ENCODE data around the gene PLPPR1. TPM values are rescaled to one million over a fixed set of nuclear protein-coding genes. Genes with fewer than 3 reads are reported as not detected.

PLPPR1 gene
- total and polyA plus RNA-seq, 12 donors: 0.08 to 19.7 (median 0.20) TPM; not detected in 7

DNA sequence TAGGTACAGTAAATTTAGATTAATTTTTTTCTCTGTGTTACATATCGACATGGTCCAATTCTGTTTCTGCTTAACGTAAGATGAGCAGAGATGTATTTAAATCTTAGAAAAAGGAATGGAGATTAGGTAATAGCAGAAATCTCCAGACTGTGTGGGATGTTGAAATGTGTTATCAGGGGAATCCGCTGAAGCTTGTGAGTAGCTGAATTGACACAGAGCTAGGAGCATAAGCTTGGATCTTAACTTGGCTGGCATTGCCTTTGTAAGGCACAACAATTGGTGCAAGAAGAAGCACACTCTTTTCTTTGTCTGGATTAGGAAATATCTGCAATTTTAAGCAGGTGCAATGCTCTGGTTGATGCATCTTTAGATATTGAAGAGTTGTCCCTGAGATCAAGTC is 53.1 kb downstream of the PLPPR1 start:
- Histone ChIP-seq H3K27me3 (no peaks in the 10 kb centered on the region), H3K36me3 (replicated peaks in 1 of 2) (no peaks in the 10 kb centered on the region), H3K27ac (no peak overlapping the region), H3K4me1 (replicated peaks in 1 of 2) (no peaks in the 10 kb centered on the region), H3K9me3 (replicated peaks in 1 of 3) (no peaks in the 10 kb centered on the region), H3K4me3 (no peak overlapping the region)
- intact Hi-C loops (cut with DNase I): no loop called here
- 74 to 87% (median 80%) methylated on average over 3 of the region's 3 CpGs for WGBS, 4 donors
- no peak for DNase-seq
- no peak for TF ChIP-seq POLR2A (IDR thresholded peaks at IDR 0.05)
- TF ChIP-seq, protein P1, sequence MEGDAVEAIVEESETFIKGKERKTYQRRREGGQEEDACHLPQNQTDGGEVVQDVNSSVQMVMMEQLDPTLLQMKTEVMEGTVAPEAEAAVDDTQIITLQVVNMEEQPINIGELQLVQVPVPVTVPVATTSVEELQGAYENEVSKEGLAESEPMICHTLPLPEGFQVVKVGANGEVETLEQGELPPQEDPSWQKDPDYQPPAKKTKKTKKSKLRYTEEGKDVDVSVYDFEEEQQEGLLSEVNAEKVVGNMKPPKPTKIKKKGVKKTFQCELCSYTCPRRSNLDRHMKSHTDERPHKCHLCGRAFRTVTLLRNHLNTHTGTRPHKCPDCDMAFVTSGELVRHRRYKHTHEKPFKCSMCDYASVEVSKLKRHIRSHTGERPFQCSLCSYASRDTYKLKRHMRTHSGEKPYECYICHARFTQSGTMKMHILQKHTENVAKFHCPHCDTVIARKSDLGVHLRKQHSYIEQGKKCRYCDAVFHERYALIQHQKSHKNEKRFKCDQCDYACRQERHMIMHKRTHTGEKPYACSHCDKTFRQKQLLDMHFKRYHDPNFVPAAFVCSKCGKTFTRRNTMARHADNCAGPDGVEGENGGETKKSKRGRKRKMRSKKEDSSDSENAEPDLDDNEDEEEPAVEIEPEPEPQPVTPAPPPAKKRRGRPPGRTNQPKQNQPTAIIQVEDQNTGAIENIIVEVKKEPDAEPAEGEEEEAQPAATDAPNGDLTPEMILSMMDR (IDR thresholded peaks at IDR 0.05): no peak

DNA sequence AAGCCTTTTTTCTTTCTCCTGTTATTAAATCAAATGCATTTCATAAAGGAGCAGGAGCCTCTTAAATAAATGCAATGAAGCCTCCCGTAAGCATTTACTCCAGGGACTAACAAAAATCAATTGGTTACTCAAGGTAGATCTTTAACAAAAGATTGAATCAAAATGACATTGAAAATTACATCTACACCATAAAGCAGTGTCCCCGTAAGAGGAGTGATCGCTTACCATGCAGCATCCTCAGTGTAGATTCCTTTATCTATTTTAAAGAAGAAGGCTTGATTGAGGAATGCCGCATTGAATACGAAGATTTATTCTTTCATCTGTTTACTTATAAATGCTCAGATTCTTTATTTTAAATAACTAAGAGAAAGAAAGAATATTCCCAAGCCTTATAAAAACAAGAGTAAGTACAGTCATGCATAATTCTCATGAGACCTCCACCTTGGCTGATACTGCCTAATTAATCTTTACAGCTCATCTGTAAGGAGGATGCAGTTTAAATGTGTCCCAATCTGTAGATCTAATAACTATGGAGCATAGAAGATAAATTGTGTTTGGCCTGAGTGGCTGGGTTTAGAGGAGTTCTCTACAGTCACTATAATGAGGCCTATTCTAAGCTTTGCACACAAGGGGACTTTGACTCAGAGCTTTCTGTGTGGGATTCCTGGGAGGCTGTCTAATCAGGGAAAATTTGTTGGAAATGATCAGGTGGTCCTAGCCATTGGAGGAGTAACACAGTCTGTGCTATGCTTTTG is 55.1 kb downstream of the PLPPR1 start:
- Histone ChIP-seq H3K27ac (no peak overlapping the region), H3K36me3 (replicated peaks in 1 of 2) (no peaks in the 10 kb centered on the region), H3K4me3 (no peak overlapping the region), H3K9me3 (replicated peaks in 1 of 3) (no peaks in the 10 kb centered on the region), H3K27me3 (no peaks in the 10 kb centered on the region), H3K4me1 (replicated peaks in 1 of 2) (no peaks in the 10 kb centered on the region)
- TF ChIP-seq, protein P1 (IDR thresholded peaks at IDR 0.05): no peak
- TF ChIP-seq POLR2A (IDR thresholded peaks at IDR 0.05): no peak
- intact Hi-C loops (cut with DNase I): no loop called here
- 76 to 87% (median 86%) methylated on average over 5 of the region's 5 CpGs for WGBS, 4 donors
- no peak for DNase-seq

DNA sequence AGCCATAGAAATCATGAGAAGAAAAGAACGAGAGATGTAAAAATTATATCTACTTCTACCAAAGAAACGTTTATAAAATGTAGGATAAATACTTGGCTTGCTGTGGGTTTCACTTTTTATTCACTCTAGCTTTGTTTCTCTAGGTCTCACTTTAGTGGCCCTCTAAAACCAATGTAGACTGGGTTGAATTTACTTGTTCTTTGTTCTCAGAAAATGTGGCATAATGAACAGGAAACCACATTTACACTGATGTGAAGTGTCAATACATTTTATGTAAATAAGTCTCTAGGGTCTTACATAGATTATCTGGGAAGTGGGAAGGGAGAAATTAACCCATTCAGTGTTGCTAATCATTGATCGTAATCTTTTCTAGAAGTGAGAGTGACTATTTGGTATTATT is 58.9 kb downstream of the PLPPR1 start:
- intact Hi-C loops (cut with DNase I): no loop called here
- no peaks in the 10 kb centered on the region for H3K4me1 ChIP-seq (replicated peaks in 1 of 2)
- WGBS, 4 donors: 63 to 70% (median 64%) methylated on average over 3 of the region's 3 CpGs
- no peak overlapping the region for H3K27ac ChIP-seq
- DNase-seq: no peak
- H3K36me3 ChIP-seq (replicated peaks in 1 of 2): no peaks in the 10 kb centered on the region
- H3K9me3 ChIP-seq (replicated peaks in 1 of 3): no peaks in the 10 kb centered on the region
- no peak overlapping the region for H3K4me3 ChIP-seq
- TF ChIP-seq, protein P1 (IDR thresholded peaks at IDR 0.05): no peak
- no peaks in the 10 kb centered on the region for H3K27me3 ChIP-seq

DNA sequence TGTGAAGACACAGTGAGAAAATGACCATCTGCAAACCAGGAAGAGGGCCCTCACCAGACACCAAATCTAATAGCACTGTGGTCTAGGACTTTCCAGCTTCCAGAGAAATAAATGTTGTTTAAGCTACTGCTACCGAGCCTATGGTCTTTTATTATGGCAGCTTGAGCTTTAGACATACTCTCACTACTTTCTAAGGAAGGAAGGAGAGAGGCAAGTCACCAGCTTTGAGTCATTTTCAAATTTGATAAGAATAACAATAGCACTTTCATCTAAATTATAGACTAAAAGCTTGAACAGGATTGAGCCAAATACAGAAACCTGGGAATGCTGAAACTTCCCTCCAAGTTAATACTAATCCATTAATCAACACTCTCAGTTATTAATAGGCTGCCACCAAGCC is 64.4 kb downstream of the PLPPR1 start:
- intact Hi-C loops (cut with DNase I): no loop called here
- Histone ChIP-seq H3K27me3 (no peaks in the 10 kb centered on the region), H3K4me1 (replicated peaks in 1 of 2) (no peaks in the 10 kb centered on the region), H3K27ac (no peak overlapping the region), H3K9me3 (replicated peaks in 1 of 3) (no peaks in the 10 kb centered on the region), H3K4me3 (no peak overlapping the region), H3K36me3 (replicated peaks in 1 of 2) (no peaks in the 10 kb centered on the region)
- no peak for DNase-seq
- no peak for TF ChIP-seq POLR2A (IDR thresholded peaks at IDR 0.05)
- TF ChIP-seq, protein P1 (IDR thresholded peaks at IDR 0.05): no peak
- 65 to 79% (median 71%) methylated on average over 1 of the region's 1 CpG for WGBS, 4 donors
